Gastroesophageal sphincter (tissue), 2 donors: Measurements from ENCODE around the gene ERC1.

Source experiments
- EP300 ChIP-seq: sonication (generic); formaldehyde crosslinking; IDR thresholded peaks from one replicate; pipeline ENCODE4 v1.6.1; 2017; ENCODE audit warnings: antibody characterized with exemption, mild to moderate bottlenecking
- POLR2AphosphoS5 ChIP-seq: sonication (generic); formaldehyde crosslinking; IDR thresholded peaks from one replicate; pipeline ENCODE4 v1.6.1; 2017; ENCODE audit warnings: antibody characterized with exemption

DNA sequence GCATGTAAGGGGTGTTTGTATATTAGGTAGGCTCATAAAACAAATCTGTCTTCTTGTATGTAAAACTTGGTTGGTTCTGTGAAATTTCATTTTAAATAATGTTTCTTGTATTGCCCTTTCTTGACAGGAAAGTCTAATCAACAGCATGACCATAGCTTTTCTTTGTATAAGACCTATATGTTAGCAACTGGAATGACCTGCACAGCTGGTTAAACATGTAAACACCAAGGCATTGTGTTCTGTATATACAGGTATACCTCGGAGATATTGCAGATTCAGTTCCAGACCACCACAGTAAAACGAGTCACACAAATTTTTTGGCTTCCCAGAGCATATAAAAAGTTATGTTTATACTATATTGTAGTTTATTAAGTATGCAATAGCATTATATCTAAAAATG, 183.6 kb downstream of the ERC1 start:
- TF ChIP-seq POLR2AphosphoS5: no peak
- TF ChIP-seq EP300: no peak
